Activated T-cell treated with anti-CD3 and anti-CD28 coated beads, Interleukin-2, amount 50 U/mL, for 72 hours (primary cell): Measurements from ENCODE around the gene EEPD1. TPM values are rescaled to one million over a fixed set of nuclear protein-coding genes. Genes with fewer than 3 reads are reported as not detected.

Experiments
- ATAC-seq, 2 donors: fragments of 150-1000 bp; cut with Tn5 transposase; replicated peaks in 1 of 2; 2 replicates each; pipeline ENCODE4 v1.10.0; 2021; ENCODE audit warnings: moderate library complexity in 2 of 2, mild to moderate bottlenecking in 1 of 2
- DNase-seq, 2 donors: peaks; one replicate each; pipeline ENCODE4 v3.0.0; 2021 to 2022; ENCODE audit warnings: mixed read lengths in 1 of 2
- H3K27ac Mint-ChIP-seq: one replicate; pipeline ENCODE4 v1.8.0; 2022; ENCODE audit warnings: mild to moderate bottlenecking, moderate library complexity, mixed read lengths
- H3K27me3 Mint-ChIP-seq: one replicate; pipeline ENCODE4 v1.8.0; 2022; ENCODE audit warnings: low read depth, mixed read lengths
- H3K36me3 Mint-ChIP-seq, 2 donors: one replicate each; pipeline ENCODE4 v1.8.0; 2022; ENCODE audit warnings: mixed read lengths in 2 of 2, mild to moderate bottlenecking in 1 of 2; ENCODE audit not compliant: insufficient read depth in 2 of 2
- H3K4me1 Mint-ChIP-seq: one replicate; pipeline ENCODE4 v1.8.0; 2022; ENCODE audit warnings: low read depth, mixed read lengths
- H3K4me3 Mint-ChIP-seq, 2 donors: one replicate each; pipeline ENCODE4 v1.8.0; 2022; ENCODE audit warnings: mild to moderate bottlenecking in 2 of 2, mixed read lengths in 2 of 2, moderate library complexity in 2 of 2
- H3K9me3 Mint-ChIP-seq, 2 donors: one replicate each; pipeline ENCODE4 v1.8.0; 2022; ENCODE audit warnings: mixed read lengths in 2 of 2
- total RNA-seq, 2 donors: library from RNA; stranded (reverse); gene quantifications; one replicate each; pipeline ENCODE4 v1.2.3, GENCODE V29; 2022

The EEPD1 gene
- total RNA-seq, 2 donors from 2014 or later: 1.2 to 1.8 TPM

- Mint-ChIP-seq H3K4me1 (peaks cover 25% of the 10 kb centered on the region), H3K27ac (no peak overlapping the region), H3K36me3 (no peaks in the 10 kb centered on the region), H3K4me3 (peak overlapping the region; percentile 76 to 86), H3K27me3 (peaks cover 6% of the 10 kb centered on the region), H3K9me3 (peaks cover 0 to 2% of the 10 kb centered on the region in 2 donors)
- DNase-seq (peak; percentile 31 to 44), ATAC-seq (peak; percentile 1 to 17)
Observed at GRCh38 chr7:36153571-36154097, 580 bp downstream of the EEPD1 start.

GRCh38 chr7:36154255-36155212, 1.5 kb downstream of the EEPD1 start:
- Mint-ChIP-seq H3K27me3 (peaks cover 6% of the 10 kb centered on the region), H3K27ac (no peak overlapping the region), H3K9me3 (no peaks in the 10 kb centered on the region), H3K4me1 (peaks cover 25% of the 10 kb centered on the region), H3K36me3 (no peaks in the 10 kb centered on the region), H3K4me3 (peak overlapping the region; percentile 76 to 86)
- DNase-seq (no peak), ATAC-seq (no peak)

GRCh38 chr7:36155811-36156361, 2.8 kb downstream of the EEPD1 start:
- H3K27me3 Mint-ChIP-seq: peaks cover 6% of the 10 kb centered on the region
- DNase-seq: no peak
- peaks cover 25% of the 10 kb centered on the region for H3K4me1 Mint-ChIP-seq
- H3K9me3 Mint-ChIP-seq: no peaks in the 10 kb centered on the region
- peak overlapping the region in 1 of 2 donors; percentile 5 for H3K4me3 Mint-ChIP-seq
- H3K36me3 Mint-ChIP-seq: no peaks in the 10 kb centered on the region
- ATAC-seq: no peak
- H3K27ac Mint-ChIP-seq: no peak overlapping the region

GRCh38 chr7:36157527-36158320, 4.7 kb downstream of the EEPD1 start:
- Mint-ChIP-seq H3K27me3 (peaks cover 6% of the 10 kb centered on the region), H3K4me3 (no peak overlapping the region), H3K4me1 (peaks cover 18% of the 10 kb centered on the region), H3K36me3 (no peaks in the 10 kb centered on the region), H3K27ac (no peak overlapping the region), H3K9me3 (no peaks in the 10 kb centered on the region)
- ATAC-seq (no peak), DNase-seq (no peak)

GRCh38 chr7:36158321-36158605, 5.2 kb downstream of the EEPD1 start:
- Mint-ChIP-seq H3K4me3 (no peak overlapping the region), H3K4me1 (peaks cover 17% of the 10 kb centered on the region), H3K27ac (no peak overlapping the region), H3K27me3 (peaks cover 6% of the 10 kb centered on the region), H3K36me3 (no peaks in the 10 kb centered on the region), H3K9me3 (no peaks in the 10 kb centered on the region)
- DNase-seq: no peak
- no peak for ATAC-seq

- Mint-ChIP-seq H3K4me3 (no peak overlapping the region), H3K27me3 (peaks cover 6% of the 10 kb centered on the region), H3K4me1 (peaks cover 12% of the 10 kb centered on the region), H3K9me3 (no peaks in the 10 kb centered on the region), H3K27ac (no peak overlapping the region), H3K36me3 (no peaks in the 10 kb centered on the region)
- ATAC-seq (no peak), DNase-seq (no peak)
Observed at GRCh38 chr7:36159618-36160017, 6.6 kb downstream of the EEPD1 start.

GRCh38 chr7:36160313-36160712, 7.3 kb downstream of the EEPD1 start:
- ATAC-seq: no peak
- no peak for DNase-seq
- no peaks in the 10 kb centered on the region for H3K9me3 Mint-ChIP-seq
- peaks cover 6% of the 10 kb centered on the region for H3K27me3 Mint-ChIP-seq
- H3K36me3 Mint-ChIP-seq: no peaks in the 10 kb centered on the region
- no peak overlapping the region for H3K4me3 Mint-ChIP-seq
- H3K4me1 Mint-ChIP-seq: peaks cover 8% of the 10 kb centered on the region
- no peak overlapping the region for H3K27ac Mint-ChIP-seq

- no peaks in the 10 kb centered on the region for H3K36me3 Mint-ChIP-seq
- H3K4me1 Mint-ChIP-seq: peaks cover 5% of the 10 kb centered on the region
- no peak overlapping the region for H3K4me3 Mint-ChIP-seq
- DNase-seq: no peak
- no peaks in the 10 kb centered on the region for H3K9me3 Mint-ChIP-seq
- H3K27me3 Mint-ChIP-seq: no peaks in the 10 kb centered on the region
- H3K27ac Mint-ChIP-seq: no peak overlapping the region
- no peak for ATAC-seq
Observed at GRCh38 chr7:36161996-36162395, 8.9 kb downstream of the EEPD1 start.

- H3K4me3 Mint-ChIP-seq: no peak overlapping the region
- H3K9me3 Mint-ChIP-seq: no peaks in the 10 kb centered on the region
- H3K27ac Mint-ChIP-seq: no peak overlapping the region
- H3K4me1 Mint-ChIP-seq: peaks cover 5% of the 10 kb centered on the region
- ATAC-seq (no peak), DNase-seq (no peak)
- H3K36me3 Mint-ChIP-seq: no peaks in the 10 kb centered on the region
- no peaks in the 10 kb centered on the region for H3K27me3 Mint-ChIP-seq
Observed at GRCh38 chr7:36165059-36165458, 12.0 kb downstream of the EEPD1 start.

GRCh38 chr7:36165802-36166201, 12.7 kb downstream of the EEPD1 start:
- Mint-ChIP-seq H3K4me1 (peaks cover 5% of the 10 kb centered on the region), H3K27ac (no peak overlapping the region), H3K27me3 (no peaks in the 10 kb centered on the region), H3K36me3 (no peaks in the 10 kb centered on the region), H3K9me3 (no peaks in the 10 kb centered on the region), H3K4me3 (no peak overlapping the region)
- no peak for DNase-seq
- ATAC-seq: no peak

GRCh38 chr7:36167403-36168050, 14.5 kb downstream of the EEPD1 start:
- no peaks in the 10 kb centered on the region for H3K27me3 Mint-ChIP-seq
- no peak overlapping the region for H3K27ac Mint-ChIP-seq
- H3K36me3 Mint-ChIP-seq: no peaks in the 10 kb centered on the region
- H3K9me3 Mint-ChIP-seq: no peaks in the 10 kb centered on the region
- no peak for DNase-seq
- H3K4me3 Mint-ChIP-seq: no peak overlapping the region
- no peak for ATAC-seq
- peaks cover 18% of the 10 kb centered on the region for H3K4me1 Mint-ChIP-seq

- ATAC-seq (peak; percentile 69 to 73), DNase-seq (no peak)
- H3K27me3 Mint-ChIP-seq: no peaks in the 10 kb centered on the region
- no peak overlapping the region for H3K4me3 Mint-ChIP-seq
- H3K4me1 Mint-ChIP-seq: peaks cover 19% of the 10 kb centered on the region
- H3K27ac Mint-ChIP-seq: peak overlapping the region; percentile 1
- no peaks in the 10 kb centered on the region for H3K36me3 Mint-ChIP-seq
- H3K9me3 Mint-ChIP-seq: peaks cover 0 to 1% of the 10 kb centered on the region in 2 donors
Observed at GRCh38 chr7:36171503-36171902, 18.4 kb downstream of the EEPD1 start.
